AG04450 (cell line): Measurements from ENCODE around the gene MMD. TPM values are rescaled to one million over a fixed set of nuclear protein-coding genes. Genes with fewer than 3 reads are reported as not detected.

Experiments
- CTCF ChIA-PET: fragments of 300-600, 350-600 bp; formaldehyde crosslinking; extraction: SDS; loops from one replicate; lab custom pipeline; 2022; ENCODE audit warnings: antibody characterized with exemption, inconsistent platforms; lab: Charles Lee
- POLR2A ChIA-PET: fragments of 350-600 bp; formaldehyde crosslinking; extraction: SDS; loops from one replicate; lab custom pipeline; 2021; ENCODE audit warnings: antibody characterized with exemption, inconsistent platforms; lab: Yijun Ruan, JAX
- DNase-seq: peaks from one replicate; pipeline ENCODE4 v3.0.0-alpha.2; 2011; ENCODE audit warnings: low read depth, low spot score
- H3K27ac ChIP-seq: one replicate; pipeline ENCODE4 v1.5.1; 2012; ENCODE audit warnings: low read depth, low read length, control low read depth
- H3K27me3 ChIP-seq: one replicate; pipeline ENCODE4 v1.6.0; 2012; ENCODE audit warnings: low read length; ENCODE audit not compliant: control insufficient read depth, insufficient read depth
- H3K4me3 ChIP-seq: 2 replicates; pipeline ENCODE4 v1.5.1; 2011; ENCODE audit warnings: mild to moderate bottlenecking, low read depth, low read length, control low read depth
- H3K9me3 ChIP-seq: 2 replicates; pipeline ENCODE4 v1.5.1; 2012; ENCODE audit warnings: low read length; ENCODE audit not compliant: control insufficient read depth, insufficient read depth
- CTCF ChIP-seq: IDR thresholded peaks from 2 replicates; pipeline ENCODE4 v1.5.1; 2011; ENCODE audit warnings: low read depth, low read length, control low read depth, inconsistent platforms
- polyA plus RNA-seq: library from polyadenylated mRNA; depleted of rRNA; stranded (reverse); fragments of >200 nt; gene quantifications from 2 replicates; pipeline ENCODE4 v1.2.3, GENCODE V29; 2011

MMD gene
- polyA plus RNA-seq, 1 experiment, result 41.6 TPM

- ChIA-PET POLR2A (no interaction called here), CTCF (interaction anchor here (0.6 to 2.7 kb wide), 3 partner anchors 118 to 1095 kb away, joined by 3 to 14 read pairs (median 5); no protein-coding TSS in a partner anchor)
- Histone ChIP-seq H3K9me3 (no peaks in the 10 kb centered on the region), H3K27ac (no peak overlapping the region), H3K27me3 (no peaks in the 10 kb centered on the region), H3K4me3 (no peak overlapping the region)
- TF ChIP-seq CTCF, result no peak
- no peak for DNase-seq
These were observed 25.7 kb downstream of the MMD start for GRCh38 chr17:55395803-55396505.

GRCh38 chr17:55394357-55395021 lies 27.1 kb downstream of the MMD start:
- Histone ChIP-seq H3K27ac (no peak overlapping the region), H3K9me3 (no peaks in the 10 kb centered on the region), H3K27me3 (no peaks in the 10 kb centered on the region), H3K4me3 (no peak overlapping the region)
- no peak for DNase-seq
- TF ChIP-seq CTCF, result no peak
- CTCF ChIA-PET, result interaction anchor here (1.6 to 2.7 kb wide), 3 partner anchors 46 to 132 kb away, joined by 5 to 14 read pairs (median 6); no protein-coding TSS in a partner anchor
- POLR2A ChIA-PET, result no interaction called here

- Histone ChIP-seq H3K4me3 (no peak overlapping the region), H3K9me3 (no peaks in the 10 kb centered on the region), H3K27me3 (peaks cover 2% of the 10 kb centered on the region), H3K27ac (no peak overlapping the region)
- CTCF ChIA-PET, result interaction anchor here (1.2 to 5.3 kb wide), 2 partner anchors 122 to 135 kb away, joined by 4 to 39 read pairs; no protein-coding TSS in a partner anchor
- no peak for DNase-seq
- POLR2A ChIA-PET, result no interaction called here
- no peak for TF ChIP-seq CTCF
These were observed 29.7 kb downstream of the MMD start for GRCh38 chr17:55391764-55392467.

- no peak overlapping the region for H3K27ac ChIP-seq
- no peak for TF ChIP-seq CTCF
- no peak for DNase-seq
- ChIA-PET POLR2A (no interaction called here), CTCF (interaction anchor here (1.2 to 5.3 kb wide), 2 partner anchors 122 to 136 kb away, joined by 4 to 39 read pairs; no protein-coding TSS in a partner anchor)
- H3K27me3 ChIP-seq, result peaks cover 2% of the 10 kb centered on the region
- H3K9me3 ChIP-seq, result no peaks in the 10 kb centered on the region
- no peak overlapping the region for H3K4me3 ChIP-seq
These were observed 30.3 kb downstream of the MMD start for GRCh38 chr17:55391244-55391757.
